NT2/D1 (cell line): ENCODE measurements around the gene NFYC.
A peak's percentile ranks its signal among the peaks of the same experiment; 100 is the strongest.

Source experiments
- DNase-seq: peaks from one replicate; pipeline ENCODE4 v3.0.0-alpha.2; 2011; ENCODE audit warnings: low read depth, low spot score
- H3K27me3 ChIP-seq: 2 replicates; pipeline ENCODE4 v1.6.0; 2011; ENCODE audit warnings: mild to moderate bottlenecking; ENCODE audit not compliant: insufficient read length, insufficient read depth
- H3K36me3 ChIP-seq: 2 replicates; pipeline ENCODE4 v1.6.1; 2011; ENCODE audit warnings: mild to moderate bottlenecking, low read length, mixed read lengths; ENCODE audit not compliant: insufficient read depth, insufficient read length
- H3K4me1 ChIP-seq: 2 replicates; pipeline ENCODE4 v1.5.1; 2011; ENCODE audit not compliant: insufficient read depth, insufficient read length
- H3K4me3 ChIP-seq: 2 replicates; pipeline ENCODE4 v1.5.1; 2011; ENCODE audit warnings: low read depth; ENCODE audit not compliant: insufficient read length
- H3K9ac ChIP-seq: 2 replicates; pipeline ENCODE4 v1.6.0; 2011; ENCODE audit warnings: low read depth; ENCODE audit not compliant: insufficient read length
- H3K9me3 ChIP-seq: 2 replicates; pipeline ENCODE4 v1.5.1; 2011; ENCODE audit warnings: mild to moderate bottlenecking, low read length; ENCODE audit not compliant: insufficient read depth
- SUZ12 ChIP-seq: IDR thresholded peaks from 2 replicates; pipeline ENCODE4 v1.6.1; 2011; ENCODE audit not compliant: insufficient read length, insufficient read depth; ENCODE audit errors: extremely low read depth
- YY1 ChIP-seq: IDR thresholded peaks from 2 replicates; pipeline ENCODE4 v1.6.1; 2011; ENCODE audit not compliant: insufficient read length, insufficient read depth
- ZNF274 ChIP-seq: IDR thresholded peaks from 2 replicates; pipeline ENCODE4 v1.6.1; 2011; ENCODE audit warnings: mild to moderate bottlenecking, low read depth, low read length

Gene NFYC

GRCh38 chr1:40661678-40662077 lies 29.8 kb upstream of the NFYC start:
- Histone ChIP-seq H3K36me3 (no peaks in the 10 kb centered on the region), H3K4me1 (peaks cover 29% of the 10 kb centered on the region), H3K9ac (no peak overlapping the region), H3K9me3 (no peaks in the 10 kb centered on the region), H3K27me3 (no peaks in the 10 kb centered on the region), H3K4me3 (no peak overlapping the region)
- TF ChIP-seq ZNF274 (no peak), SUZ12 (no peak)
- no peak for DNase-seq

- DNase-seq: no peak
- Histone ChIP-seq H3K4me1 (peaks cover 29% of the 10 kb centered on the region), H3K9me3 (no peaks in the 10 kb centered on the region), H3K27me3 (peaks cover 1% of the 10 kb centered on the region), H3K9ac (no peak overlapping the region), H3K36me3 (no peaks in the 10 kb centered on the region), H3K4me3 (no peak overlapping the region)
- TF ChIP-seq SUZ12 (no peak), ZNF274 (no peak)
Observed at GRCh38 chr1:40662151-40662550, 29.4 kb upstream of the NFYC start.

GRCh38 chr1:40662864-40663263 lies 28.6 kb upstream of the NFYC start:
- no peak for DNase-seq
- H3K4me1 ChIP-seq: peaks cover 29% of the 10 kb centered on the region
- H3K9me3 ChIP-seq: no peaks in the 10 kb centered on the region
- H3K36me3 ChIP-seq: no peaks in the 10 kb centered on the region
- H3K9ac ChIP-seq: no peak overlapping the region
- H3K4me3 ChIP-seq: no peak overlapping the region
- TF ChIP-seq YY1: no peak
- no peak for TF ChIP-seq ZNF274
- no peak for TF ChIP-seq SUZ12
- peaks cover 3% of the 10 kb centered on the region for H3K27me3 ChIP-seq

- H3K36me3 ChIP-seq: no peaks in the 10 kb centered on the region
- no peak for DNase-seq
- peaks cover 29% of the 10 kb centered on the region for H3K4me1 ChIP-seq
- no peak overlapping the region for H3K4me3 ChIP-seq
- no peaks in the 10 kb centered on the region for H3K9me3 ChIP-seq
- no peak for TF ChIP-seq SUZ12
- TF ChIP-seq ZNF274: no peak
- no peak for TF ChIP-seq YY1
- H3K27me3 ChIP-seq: peaks cover 5% of the 10 kb centered on the region
- peak overlapping the region; percentile 29 for H3K9ac ChIP-seq
Observed at GRCh38 chr1:40663324-40664166, 28.0 kb upstream of the NFYC start.

GRCh38 chr1:40664167-40664537 lies 27.4 kb upstream of the NFYC start:
- no peaks in the 10 kb centered on the region for H3K9me3 ChIP-seq
- peaks cover 29% of the 10 kb centered on the region for H3K4me1 ChIP-seq
- DNase-seq: no peak
- peaks cover 8% of the 10 kb centered on the region for H3K27me3 ChIP-seq
- peak overlapping the region; percentile 14 for H3K9ac ChIP-seq
- no peak overlapping the region for H3K4me3 ChIP-seq
- H3K36me3 ChIP-seq: no peaks in the 10 kb centered on the region
- TF ChIP-seq SUZ12: no peak
- TF ChIP-seq YY1: no peak
- TF ChIP-seq ZNF274: no peak

- TF ChIP-seq YY1: no peak
- no peak for TF ChIP-seq ZNF274
- TF ChIP-seq SUZ12: no peak
- Histone ChIP-seq H3K36me3 (no peaks in the 10 kb centered on the region), H3K4me3 (peak overlapping the region; percentile 60), H3K4me1 (peaks cover 29% of the 10 kb centered on the region), H3K9ac (peak overlapping the region; percentile 77), H3K9me3 (no peaks in the 10 kb centered on the region), H3K27me3 (peaks cover 14% of the 10 kb centered on the region)
- no peak for DNase-seq
Observed at GRCh38 chr1:40664791-40665190, 26.7 kb upstream of the NFYC start.

GRCh38 chr1:40665335-40666171 lies 26.0 kb upstream of the NFYC start, which contains the start of gene RIMS3:
TSS of gene RIMS3 (minus strand) at chr1:40665682. CDS start at chr1:40641925, 23,757 bp downstream.
- DNase-seq: peak; percentile 79
- H3K4me1 ChIP-seq: peaks cover 29% of the 10 kb centered on the region
- peaks cover 14% of the 10 kb centered on the region for H3K27me3 ChIP-seq
- H3K36me3 ChIP-seq: no peaks in the 10 kb centered on the region
- H3K9ac ChIP-seq: peak within 1 kb of the TSS; percentile 77
- peak within 1 kb of the TSS; percentile 60 for H3K4me3 ChIP-seq
- no peaks in the 10 kb centered on the region for H3K9me3 ChIP-seq
- no peak for TF ChIP-seq YY1
- TF ChIP-seq SUZ12: no peak
- no peak for TF ChIP-seq ZNF274
